ENCODE data around the gene ARID1A.

The ARID1A gene

GRCh38 chr1:26774462-26774861 lies 78.6 kb downstream of the ARID1A start:
- no peaks in the 10 kb centered on the region for H3K4me1 ChIP-seq (ENCODE audit: control insufficient read depth, low read depth, low read length)
- no peak overlapping the region for H3K27ac ChIP-seq (ENCODE audit: low read depth, low read length)
- H3K79me1 ChIP-seq (ENCODE audit: low read length): peaks cover 5% of the 10 kb centered on the region
- no peak for DNase-seq
- WGBS (ENCODE audit: extremely low coverage, insufficient coverage, low lambda C conversion rate): no CpG with 5 or more reads among the region's 13 CpGs
- no peak overlapping the region for H3K9ac ChIP-seq (ENCODE audit: low read length)
- no peak overlapping the region for H3K4me3 ChIP-seq (ENCODE audit: low read length)
- no peak overlapping the region for H2BK120ac ChIP-seq (ENCODE audit: low read depth, low read length)
- no peak overlapping the region for H4K8ac ChIP-seq (ENCODE audit: low read depth, low read length)
- no peak overlapping the region for H3K23ac ChIP-seq (ENCODE audit: low read length)
- peaks cover 37% of the 10 kb centered on the region for H3K36me3 ChIP-seq (ENCODE audit: control insufficient read depth, insufficient read depth, low read length)
- no peak overlapping the region for H2AK5ac ChIP-seq (ENCODE audit: low read length)
- no peak overlapping the region for H3K4ac ChIP-seq (ENCODE audit: low read depth, low read length)
- no peak overlapping the region for H3K18ac ChIP-seq (ENCODE audit: low read length)
- no peaks in the 10 kb centered on the region for H3K27me3 ChIP-seq (ENCODE audit: insufficient read depth, low read length, poor library complexity)
- no peak overlapping the region for H4K5ac ChIP-seq (ENCODE audit: low read length)
- no peak overlapping the region for H3K56ac ChIP-seq (ENCODE audit: low read length)
- no peak overlapping the region for H3K4me2 ChIP-seq (ENCODE audit: low read length)
- peaks cover 1% of the 10 kb centered on the region for H3K79me2 ChIP-seq (ENCODE audit: control insufficient read depth, insufficient read depth, low read length)
- no peak overlapping the region for H2BK15ac ChIP-seq (replicated peaks; ENCODE audit: low read depth)
- H2BK5ac ChIP-seq (ENCODE audit: low read length): no peak overlapping the region

- peaks cover 15% of the 10 kb centered on the region for H3K79me1 ChIP-seq (ENCODE audit: low read length)
- H3K4ac ChIP-seq (ENCODE audit: low read depth, low read length): no peak overlapping the region
- no peak overlapping the region for H4K8ac ChIP-seq (ENCODE audit: low read depth, low read length)
- no peak overlapping the region for H3K18ac ChIP-seq (ENCODE audit: low read length)
- H3K56ac ChIP-seq (ENCODE audit: low read length): no peak overlapping the region
- DNase-seq: no peak
- H3K9ac ChIP-seq (ENCODE audit: low read length): no peak overlapping the region
- H3K79me2 ChIP-seq (ENCODE audit: control insufficient read depth, insufficient read depth, low read length): peaks cover 1% of the 10 kb centered on the region
- no peak overlapping the region for H3K4me3 ChIP-seq (ENCODE audit: low read length)
- no peak overlapping the region for H2BK120ac ChIP-seq (ENCODE audit: low read depth, low read length)
- no peaks in the 10 kb centered on the region for H3K4me1 ChIP-seq (ENCODE audit: control insufficient read depth, low read depth, low read length)
- no peak overlapping the region for H3K23ac ChIP-seq (ENCODE audit: low read length)
- H3K36me3 ChIP-seq (ENCODE audit: control insufficient read depth, insufficient read depth, low read length): peaks cover 48% of the 10 kb centered on the region
- no peak overlapping the region for H2BK15ac ChIP-seq (replicated peaks; ENCODE audit: low read depth)
- no CpG with 5 or more reads among the region's 4 CpGs for WGBS (ENCODE audit: extremely low coverage, insufficient coverage, low lambda C conversion rate)
- H2AK5ac ChIP-seq (ENCODE audit: low read length): no peak overlapping the region
- H3K4me2 ChIP-seq (ENCODE audit: low read length): no peak overlapping the region
- no peaks in the 10 kb centered on the region for H3K27me3 ChIP-seq (ENCODE audit: insufficient read depth, low read length, poor library complexity)
- no peak overlapping the region for H3K27ac ChIP-seq (ENCODE audit: low read depth, low read length)
- H2BK5ac ChIP-seq (ENCODE audit: low read length): no peak overlapping the region
- no peak overlapping the region for H4K5ac ChIP-seq (ENCODE audit: low read length)
Observed at GRCh38 chr1:26775666-26776065, 79.9 kb downstream of the ARID1A start.

- Histone ChIP-seq H2AK5ac (ENCODE audit: low read length) (no peak overlapping the region), H4K5ac (ENCODE audit: low read length) (no peak overlapping the region), H3K27ac (ENCODE audit: low read depth, low read length) (no peak overlapping the region), H4K8ac (ENCODE audit: low read depth, low read length) (no peak overlapping the region), H2BK5ac (ENCODE audit: low read length) (no peak overlapping the region), H3K23ac (ENCODE audit: low read length) (no peak overlapping the region), H3K4me2 (ENCODE audit: low read length) (no peak overlapping the region), H3K18ac (ENCODE audit: low read length) (no peak overlapping the region), H3K4me1 (ENCODE audit: control insufficient read depth, low read depth, low read length) (no peaks in the 10 kb centered on the region), H3K79me1 (ENCODE audit: low read length) (peaks cover 15% of the 10 kb centered on the region), H3K4me3 (ENCODE audit: low read length) (no peak overlapping the region), H3K4ac (ENCODE audit: low read depth, low read length) (no peak overlapping the region), H3K27me3 (ENCODE audit: insufficient read depth, low read length, poor library complexity) (no peaks in the 10 kb centered on the region), H3K79me2 (ENCODE audit: control insufficient read depth, insufficient read depth, low read length) (peaks cover 1% of the 10 kb centered on the region), H3K9ac (ENCODE audit: low read length) (no peak overlapping the region), H2BK120ac (ENCODE audit: low read depth, low read length) (no peak overlapping the region), H2BK15ac (replicated peaks; ENCODE audit: low read depth) (no peak overlapping the region), H3K36me3 (ENCODE audit: control insufficient read depth, insufficient read depth, low read length) (peaks cover 32% of the 10 kb centered on the region), H3K56ac (ENCODE audit: low read length) (no peak overlapping the region)
- WGBS (ENCODE audit: extremely low coverage, insufficient coverage, low lambda C conversion rate): no CpG with 5 or more reads among the region's 11 CpGs
- no peak for DNase-seq
Observed at GRCh38 chr1:26779098-26779668, 83.4 kb downstream of the ARID1A start.

GRCh38 chr1:26780344-26780957 lies 84.6 kb downstream of the ARID1A start:
- no peak overlapping the region for H3K9ac ChIP-seq (ENCODE audit: low read length)
- no peak overlapping the region for H3K27ac ChIP-seq (ENCODE audit: low read depth, low read length)
- H3K79me1 ChIP-seq (ENCODE audit: low read length): peaks cover 15% of the 10 kb centered on the region
- H3K18ac ChIP-seq (ENCODE audit: low read length): no peak overlapping the region
- H2AK5ac ChIP-seq (ENCODE audit: low read length): no peak overlapping the region
- no peak overlapping the region for H3K23ac ChIP-seq (ENCODE audit: low read length)
- no peak overlapping the region for H2BK15ac ChIP-seq (replicated peaks; ENCODE audit: low read depth)
- H2BK120ac ChIP-seq (ENCODE audit: low read depth, low read length): no peak overlapping the region
- no peak overlapping the region for H3K4me2 ChIP-seq (ENCODE audit: low read length)
- no peak overlapping the region for H4K5ac ChIP-seq (ENCODE audit: low read length)
- no peak overlapping the region for H3K4ac ChIP-seq (ENCODE audit: low read depth, low read length)
- no peak overlapping the region for H3K4me3 ChIP-seq (ENCODE audit: low read length)
- no peaks in the 10 kb centered on the region for H3K27me3 ChIP-seq (ENCODE audit: insufficient read depth, low read length, poor library complexity)
- DNase-seq: no peak
- no peak overlapping the region for H4K8ac ChIP-seq (ENCODE audit: low read depth, low read length)
- no peaks in the 10 kb centered on the region for H3K4me1 ChIP-seq (ENCODE audit: control insufficient read depth, low read depth, low read length)
- H3K79me2 ChIP-seq (ENCODE audit: control insufficient read depth, insufficient read depth, low read length): peaks cover 1% of the 10 kb centered on the region
- H2BK5ac ChIP-seq (ENCODE audit: low read length): no peak overlapping the region
- WGBS (ENCODE audit: extremely low coverage, insufficient coverage, low lambda C conversion rate): no CpG with 5 or more reads among the region's 21 CpGs
- no peak overlapping the region for H3K56ac ChIP-seq (ENCODE audit: low read length)
- H3K36me3 ChIP-seq (ENCODE audit: control insufficient read depth, insufficient read depth, low read length): peaks cover 27% of the 10 kb centered on the region

- peaks cover 1% of the 10 kb centered on the region for H3K79me2 ChIP-seq (ENCODE audit: control insufficient read depth, insufficient read depth, low read length)
- no peak overlapping the region for H3K27ac ChIP-seq (ENCODE audit: low read depth, low read length)
- no peak overlapping the region for H4K5ac ChIP-seq (ENCODE audit: low read length)
- no peak overlapping the region for H2AK5ac ChIP-seq (ENCODE audit: low read length)
- no peak overlapping the region for H3K9ac ChIP-seq (ENCODE audit: low read length)
- H3K56ac ChIP-seq (ENCODE audit: low read length): no peak overlapping the region
- no peak overlapping the region for H3K4me2 ChIP-seq (ENCODE audit: low read length)
- H3K18ac ChIP-seq (ENCODE audit: low read length): no peak overlapping the region
- H3K36me3 ChIP-seq (ENCODE audit: control insufficient read depth, insufficient read depth, low read length): peaks cover 25% of the 10 kb centered on the region
- no peaks in the 10 kb centered on the region for H3K27me3 ChIP-seq (ENCODE audit: insufficient read depth, low read length, poor library complexity)
- H3K4me1 ChIP-seq (ENCODE audit: control insufficient read depth, low read depth, low read length): peaks cover 5% of the 10 kb centered on the region
- no peak overlapping the region for H2BK5ac ChIP-seq (ENCODE audit: low read length)
- no peak overlapping the region for H2BK15ac ChIP-seq (replicated peaks; ENCODE audit: low read depth)
- no peak for DNase-seq
- no peak overlapping the region for H4K8ac ChIP-seq (ENCODE audit: low read depth, low read length)
- no peak overlapping the region for H3K23ac ChIP-seq (ENCODE audit: low read length)
- H2BK120ac ChIP-seq (ENCODE audit: low read depth, low read length): no peak overlapping the region
- no CpG with 5 or more reads among the region's 11 CpGs for WGBS (ENCODE audit: extremely low coverage, insufficient coverage, low lambda C conversion rate)
- no peak overlapping the region for H3K4ac ChIP-seq (ENCODE audit: low read depth, low read length)
- peaks cover 15% of the 10 kb centered on the region for H3K79me1 ChIP-seq (ENCODE audit: low read length)
- H3K4me3 ChIP-seq (ENCODE audit: low read length): no peak overlapping the region
Observed at GRCh38 chr1:26781206-26781825, 85.5 kb downstream of the ARID1A start.

All from mesendoderm (in vitro differentiated cells).